A549 (cell line): ENCODE data around the gene CFAP298. TPM values are rescaled to one million over a fixed set of nuclear protein-coding genes. Genes with fewer than 3 reads are reported as not detected.

Experiments
- ATAC-seq, 2 experiments: fragments of 200-7000 bp in 1 of 2; fragments of >200 bp in 1 of 2; cut with Nextera tagmentation in 1 of 2; cut with Tn5 transposase in 1 of 2; 3 replicates each; pipeline versions ENCODE4 v1.8.0 to v1.9.1; 2018 to 2020; ENCODE audit warnings: mild to moderate bottlenecking in 1 of 2, moderate library complexity in 1 of 2
- CTCF ChIA-PET: fragments of 300-600 bp; sonication (Branson Sonifier 250); formaldehyde crosslinking; extraction: SDS; loops from one replicate; lab custom pipeline; 2021; ENCODE audit warnings: antibody characterized with exemption, inconsistent platforms; lab: Yijun Ruan, JAX
- POLR2A ChIA-PET: fragments of 350-600 bp; formaldehyde crosslinking; extraction: SDS; loops from one replicate; lab custom pipeline; 2021; ENCODE audit warnings: antibody characterized with exemption, inconsistent platforms; lab: Yijun Ruan, JAX
- DNase-seq, 2 experiments: peaks; one replicate each; pipeline versions ENCODE4 v3.0.0 to v3.0.0-alpha.2; 2011 to 2016; ENCODE audit warnings: low read depth in 1 of 2, low spot score in 1 of 2
- FAIRE-seq: peaks from 2 replicates; lab custom pipeline; 2011; peaks lifted over from hg19 to GRCh38; lab: Jason Lieb, UNC
- H3K27ac ChIP-seq, 2 experiments: fragments of >200 bp; sonication (Bioruptor Twin); formaldehyde crosslinking; 3 replicates each; pipeline ENCODE4 v1.5.1; 2016 to 2017
- H3K4me1 ChIP-seq: fragments of >200 bp; sonication (Bioruptor Twin); formaldehyde crosslinking; 3 replicates; pipeline ENCODE4 v1.6.1; 2016
- H3K4me2 ChIP-seq: fragments of >200 bp; sonication (Bioruptor Twin); formaldehyde crosslinking; 3 replicates; pipeline ENCODE4 v1.6.1; 2016
- H3K4me3 ChIP-seq: fragments of >200 bp; sonication (Bioruptor Twin); formaldehyde crosslinking; 3 replicates; pipeline ENCODE4 v1.5.1; 2016
- H3K9me3 ChIP-seq: fragments of >200 bp; sonication (Bioruptor Twin); formaldehyde crosslinking; 3 replicates; pipeline ENCODE4 v1.6.1; 2016
- CBX8 ChIP-seq: fragments of 200-600 bp; sonication (generic); IDR thresholded peaks from 2 replicates; pipeline ENCODE4 v1.6.1; 2016
- CEBPB ChIP-seq, 2 experiments: fragments of >200 bp in 1 of 2; sonication (Bioruptor Twin) in 1 of 2; formaldehyde crosslinking in 1 of 2; IDR thresholded peaks; 2 replicates each; pipeline ENCODE4 v1.6.1; 2012 to 2016
- EP300 ChIP-seq, 2 experiments: fragments of >200 bp; sonication (Bioruptor Twin); formaldehyde crosslinking; IDR thresholded peaks; 2 replicates in 1 of 2; 3 replicates in 1 of 2; pipeline ENCODE4 v1.6.1; 2016 to 2017
- ESRRA ChIP-seq: fragments of 150-350 bp; IDR thresholded peaks from 2 replicates; pipeline ENCODE4 v1.6.1; 2014; ENCODE audit warnings: mild to moderate bottlenecking, low read length, borderline replicate concordance
- FOXS1 ChIP-seq: fragments of 250-450 bp; sonication (Bioruptor Pico); IDR thresholded peaks from 2 replicates; pipeline ENCODE4 v1.5.0; 2020; ENCODE audit warnings: mild to moderate bottlenecking, moderate library complexity
- GATA3 ChIP-seq: IDR thresholded peaks from 2 replicates; pipeline ENCODE4 v1.6.1; 2012; ENCODE audit warnings: borderline replicate concordance
- HDAC2 ChIP-seq: fragments of 200-600 bp; sonication (generic); IDR thresholded peaks from 2 replicates; pipeline ENCODE4 v1.6.1; 2016
- HEYL ChIP-seq: fragments of 250-450 bp; sonication (Bioruptor Pico); IDR thresholded peaks from 2 replicates; pipeline ENCODE4 v1.8.0; 2021; ENCODE audit warnings: mild to moderate bottlenecking, moderate library complexity
- JUNB ChIP-seq: fragments of >200 bp; sonication (Bioruptor Twin); formaldehyde crosslinking; IDR thresholded peaks from 2 replicates; pipeline ENCODE4 v1.6.1; 2016
- MAFK ChIP-seq: fragments of 450-650 bp; IDR thresholded peaks from 2 replicates; pipeline ENCODE4 v1.6.1; 2014; ENCODE audit not compliant: partially characterized antibody
- MYC ChIP-seq: IDR thresholded peaks from 2 replicates; pipeline ENCODE4 v1.6.1; 2012; ENCODE audit warnings: mild to moderate bottlenecking, inconsistent platforms, low read length, improper control_type of control experiment, borderline replicate concordance
- NPAS2 ChIP-seq: fragments of 250-450 bp; sonication (Bioruptor Pico); IDR thresholded peaks from 2 replicates; pipeline ENCODE4 v1.8.0; 2022; ENCODE audit warnings: mild to moderate bottlenecking, moderate library complexity, borderline replicate concordance
- POLR2A ChIP-seq: IDR thresholded peaks from 2 replicates; pipeline ENCODE4 v1.6.1; 2012; ENCODE audit warnings: mild to moderate bottlenecking, low read length
- POLR2AphosphoS2 ChIP-seq: conservative IDR thresholded peaks from 2 replicates; pipeline ENCODE4 v1.6.1; 2012; ENCODE audit warnings: low read length, improper control_type of control experiment, inconsistent platforms
- RARB ChIP-seq: fragments of 250-450 bp; sonication (Bioruptor Pico); IDR thresholded peaks from 2 replicates; pipeline ENCODE4 v1.8.0; 2021; ENCODE audit warnings: mild to moderate bottlenecking, moderate library complexity
- RNF2 ChIP-seq: fragments of 200-600 bp; sonication (generic); IDR thresholded peaks from 2 replicates; pipeline ENCODE4 v1.6.1; 2016; ENCODE audit warnings: low read depth, mild to moderate bottlenecking, antibody characterized with exemption, moderate library complexity, borderline replicate concordance
- SMC3 ChIP-seq: fragments of >200 bp; sonication (Bioruptor Twin); formaldehyde crosslinking; IDR thresholded peaks from 3 replicates; pipeline ENCODE4 v1.6.1; 2018; ENCODE audit warnings: inconsistent platforms
- SREBF2 ChIP-seq: fragments of 450-650 bp; IDR thresholded peaks from 2 replicates; pipeline ENCODE4 v1.6.1; 2014; ENCODE audit warnings: mild to moderate bottlenecking, moderate library complexity
- ZFP36 ChIP-seq: fragments of 450-650 bp; IDR thresholded peaks from 2 replicates; pipeline ENCODE4 v1.6.1; 2014; ENCODE audit warnings: borderline replicate concordance; ENCODE audit not compliant: partially characterized antibody
- WGBS: methylation state at CpG from one replicate; pipeline ENCODE4 v1.1.6; 2017; ENCODE audit errors: missing lambda C conversion rate; 5-methylcytosine and 5-hydroxymethylcytosine counted together
- polyA plus RNA-seq, 4 experiments: library from polyadenylated mRNA; depleted of rRNA in 3 of 4; stranded (reverse); fragments of >200 nt; fragmentation: RNase III in 1 of 4; extraction: RNeasy Plus Mini Kit Qiagen cat#74134 plus additional on column Dnase treatment in 1 of 4; gene quantifications; 2 replicates in 3 of 4; 3 replicates in 1 of 4; pipeline ENCODE4 v1.2.3, GENCODE V29; 2011 to 2017
- TF ChIP-seq, protein P1 (sequence below): fragments of 200-600 bp; sonication (generic); IDR thresholded peaks from 2 replicates; pipeline ENCODE4 v1.6.1; 2016; ENCODE audit warnings: antibody characterized with exemption, mild to moderate bottlenecking, moderate library complexity
- TF ChIP-seq, protein P2 (sequence below): fragments of >200 bp; sonication (Bioruptor Twin); formaldehyde crosslinking; IDR thresholded peaks from 2 replicates; pipeline ENCODE4 v1.6.1; 2016
- TF ChIP-seq, protein P3 (sequence below): fragments of >200 bp; sonication (Bioruptor Twin); formaldehyde crosslinking; IDR thresholded peaks from 3 replicates; pipeline ENCODE4 v1.6.1; 2016

The CFAP298 gene
- polyA plus RNA-seq, 2 of the 4 experiments (the other 2 are of a cell fraction) = 35.6 to 42.3 TPM

DNA sequence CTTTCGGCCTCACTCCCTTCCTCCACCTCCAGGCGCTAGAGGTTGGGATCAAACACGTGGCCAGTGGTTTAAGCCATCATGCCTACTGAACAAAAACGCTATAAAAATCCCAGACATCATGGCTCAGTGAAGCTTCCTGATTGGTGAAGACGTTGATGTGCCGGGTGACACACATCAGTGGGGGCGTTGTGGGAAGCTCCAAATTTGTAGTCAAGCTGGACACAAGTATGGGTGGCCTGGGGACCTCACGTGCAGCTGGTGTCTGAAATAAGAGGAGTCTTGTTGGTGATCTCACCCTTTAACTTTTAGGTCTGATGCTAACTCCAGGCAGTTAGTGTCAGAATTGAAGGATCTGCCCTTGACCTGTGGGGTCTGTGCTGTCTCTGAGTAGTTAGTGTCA is 6.7 kb downstream of the CFAP298 start:
- ChIA-PET POLR2A (no interaction called here), CTCF (interaction anchor here (0.5 to 1.1 kb wide), 2 partner anchors 166 to 219 kb away, joined by 3 read pairs; partner anchors contain the start of gene PAXBP1)
- H3K27ac ChIP-seq = no peak overlapping the region
- TF ChIP-seq HDAC2 = no peak
- no peak for TF ChIP-seq CEBPB (IDR thresholded peaks at IDR 0.05)
- no peak for TF ChIP-seq ZFP36
- no peak for TF ChIP-seq SREBF2
- no peak for TF ChIP-seq FOXS1 (CRISPR knock-in tag)
- TF ChIP-seq MAFK = no peak
- TF ChIP-seq JUNB = no peak
- no peak for TF ChIP-seq EP300 (IDR thresholded peaks at IDR 0.05)
- no peak for TF ChIP-seq GATA3
- TF ChIP-seq CBX8 = no peak
- TF ChIP-seq, protein P1, sequence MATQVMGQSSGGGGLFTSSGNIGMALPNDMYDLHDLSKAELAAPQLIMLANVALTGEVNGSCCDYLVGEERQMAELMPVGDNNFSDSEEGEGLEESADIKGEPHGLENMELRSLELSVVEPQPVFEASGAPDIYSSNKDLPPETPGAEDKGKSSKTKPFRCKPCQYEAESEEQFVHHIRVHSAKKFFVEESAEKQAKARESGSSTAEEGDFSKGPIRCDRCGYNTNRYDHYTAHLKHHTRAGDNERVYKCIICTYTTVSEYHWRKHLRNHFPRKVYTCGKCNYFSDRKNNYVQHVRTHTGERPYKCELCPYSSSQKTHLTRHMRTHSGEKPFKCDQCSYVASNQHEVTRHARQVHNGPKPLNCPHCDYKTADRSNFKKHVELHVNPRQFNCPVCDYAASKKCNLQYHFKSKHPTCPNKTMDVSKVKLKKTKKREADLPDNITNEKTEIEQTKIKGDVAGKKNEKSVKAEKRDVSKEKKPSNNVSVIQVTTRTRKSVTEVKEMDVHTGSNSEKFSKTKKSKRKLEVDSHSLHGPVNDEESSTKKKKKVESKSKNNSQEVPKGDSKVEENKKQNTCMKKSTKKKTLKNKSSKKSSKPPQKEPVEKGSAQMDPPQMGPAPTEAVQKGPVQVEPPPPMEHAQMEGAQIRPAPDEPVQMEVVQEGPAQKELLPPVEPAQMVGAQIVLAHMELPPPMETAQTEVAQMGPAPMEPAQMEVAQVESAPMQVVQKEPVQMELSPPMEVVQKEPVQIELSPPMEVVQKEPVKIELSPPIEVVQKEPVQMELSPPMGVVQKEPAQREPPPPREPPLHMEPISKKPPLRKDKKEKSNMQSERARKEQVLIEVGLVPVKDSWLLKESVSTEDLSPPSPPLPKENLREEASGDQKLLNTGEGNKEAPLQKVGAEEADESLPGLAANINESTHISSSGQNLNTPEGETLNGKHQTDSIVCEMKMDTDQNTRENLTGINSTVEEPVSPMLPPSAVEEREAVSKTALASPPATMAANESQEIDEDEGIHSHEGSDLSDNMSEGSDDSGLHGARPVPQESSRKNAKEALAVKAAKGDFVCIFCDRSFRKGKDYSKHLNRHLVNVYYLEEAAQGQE = no peak
- H3K9me3 ChIP-seq = no peaks in the 10 kb centered on the region
- FAIRE-seq (no peak), DNase-seq (no peak), ATAC-seq (no peak)
- WGBS = 91% methylated on average over 8 of the region's 8 CpGs
- no peak overlapping the region for H3K4me2 ChIP-seq
- H3K4me1 ChIP-seq = no peaks in the 10 kb centered on the region
- H3K4me3 ChIP-seq = no peak overlapping the region

DNA sequence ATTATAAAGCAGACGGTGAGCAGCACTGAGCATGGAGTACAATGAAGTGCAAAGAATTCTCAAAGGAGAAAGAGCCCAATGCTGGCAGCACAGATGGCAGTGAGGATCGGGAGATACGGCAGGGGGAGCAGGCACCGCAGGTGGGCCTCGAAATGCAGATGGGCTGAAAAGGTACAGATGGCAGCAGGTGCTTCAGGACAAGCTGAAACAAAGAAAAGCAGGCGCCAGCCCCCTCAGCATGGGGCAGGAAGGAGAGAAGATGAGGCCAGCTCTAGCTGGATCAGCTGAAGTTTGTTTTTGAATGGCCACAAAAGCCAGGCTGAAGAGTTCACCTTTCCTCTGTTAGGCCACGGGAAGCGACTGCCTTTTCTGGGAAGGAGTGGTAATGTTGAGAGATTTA is 7.7 kb downstream of the CFAP298 start:
- FAIRE-seq (no peak), ATAC-seq (no peak), DNase-seq (no peak)
- no peak for TF ChIP-seq ZFP36
- TF ChIP-seq RNF2 = no peak
- no peak for TF ChIP-seq SMC3
- POLR2A ChIA-PET = no interaction called here
- CTCF ChIA-PET = interaction anchor here (1.0 to 1.1 kb wide), 2 partner anchors 13 to 198 kb away, joined by 3 read pairs; no protein-coding TSS in a partner anchor
- no peaks in the 10 kb centered on the region for H3K9me3 ChIP-seq
- no peaks in the 10 kb centered on the region for H3K4me1 ChIP-seq
- no peak overlapping the region for H3K4me3 ChIP-seq
- no peak overlapping the region for H3K27ac ChIP-seq
- WGBS = 93% methylated on average over 8 of the region's 8 CpGs
- H3K4me2 ChIP-seq = no peak overlapping the region

DNA sequence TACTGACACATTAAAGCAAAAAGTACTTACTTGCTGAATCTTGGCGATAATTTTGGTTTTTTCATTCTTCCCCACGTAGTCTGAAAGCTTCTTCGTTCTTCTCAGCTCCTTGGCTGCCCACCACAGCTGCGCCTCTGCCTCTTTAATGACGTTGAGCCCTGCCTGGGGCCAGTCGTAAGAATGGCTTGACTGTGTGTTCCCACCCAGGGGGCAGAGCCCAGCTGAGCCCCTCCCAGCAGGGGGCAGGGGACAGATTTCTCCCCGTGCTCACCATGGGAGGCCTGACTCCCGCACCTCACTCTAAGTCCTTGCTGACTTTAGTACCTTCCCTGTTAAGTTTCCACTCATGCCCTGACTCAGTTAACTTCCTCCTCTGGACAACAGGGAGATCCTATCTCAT is 9.0 kb downstream of the CFAP298 start:
- CTCF ChIA-PET = no interaction called here
- POLR2A ChIA-PET = no interaction called here
- whole genome bisulfite sequencing = 76% methylated on average over 8 of the region's 8 CpGs
- no peak overlapping the region for H3K4me3 ChIP-seq
- no peaks in the 10 kb centered on the region for H3K9me3 ChIP-seq
- DNase-seq (no peak), ATAC-seq (no peak)
- no peak for TF ChIP-seq HEYL
- TF ChIP-seq POLR2A = no peak
- TF ChIP-seq, all 56 proteins: peak for 0
- FAIRE-seq = no peak
- no peak overlapping the region for H3K27ac ChIP-seq
- H3K4me2 ChIP-seq = no peak overlapping the region
- H3K4me1 ChIP-seq = no peaks in the 10 kb centered on the region

DNA sequence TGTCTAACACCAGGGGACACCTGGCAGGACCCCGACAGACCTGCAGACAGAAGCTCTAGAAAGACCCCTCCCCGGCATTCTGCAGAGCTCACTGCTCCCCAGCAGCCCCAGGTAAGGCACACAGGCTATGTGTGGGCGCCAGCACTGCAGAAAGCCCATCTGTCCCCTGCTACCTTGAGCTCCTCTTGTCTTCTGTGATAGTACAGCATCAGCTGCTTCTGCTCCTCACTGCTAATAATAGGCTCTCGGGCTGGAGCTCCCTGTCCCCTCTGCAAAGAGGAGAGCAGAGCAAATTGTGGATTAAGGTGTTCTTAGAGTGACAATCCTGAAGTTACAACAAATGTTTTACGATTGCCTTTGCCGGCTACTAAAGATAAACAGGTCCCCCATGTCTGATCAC is 10.1 kb downstream of the CFAP298 start:
- Histone ChIP-seq H3K4me2 (no peak overlapping the region), H3K4me1 (peaks cover 8% of the 10 kb centered on the region; the same call in 2 of the 3 replicates), H3K4me3 (no peak overlapping the region), H3K9me3 (no peaks in the 10 kb centered on the region), H3K27ac (no peak overlapping the region)
- FAIRE-seq (no peak), ATAC-seq (no peak), DNase-seq (no peak)
- ChIA-PET CTCF (interaction anchor here (0.5 to 5.2 kb wide), 16 partner anchors 11 to 294 kb away, joined by 3 to 100 read pairs (median 7); partner anchors contain the start of gene EVA1C), POLR2A (no interaction called here)
- WGBS = 94% methylated on average over 5 of the region's 6 CpGs
- TF ChIP-seq ESRRA (no peak), POLR2AphosphoS2 (no peak), NPAS2 (CRISPR knock-in tag) (no peak), SREBF2 (no peak), MYC (no peak), RARB (no peak)
- TF ChIP-seq, protein P2, sequence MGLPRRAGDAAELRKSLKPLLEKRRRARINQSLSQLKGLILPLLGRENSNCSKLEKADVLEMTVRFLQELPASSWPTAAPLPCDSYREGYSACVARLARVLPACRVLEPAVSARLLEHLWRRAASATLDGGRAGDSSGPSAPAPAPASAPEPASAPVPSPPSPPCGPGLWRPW = no peak
- TF ChIP-seq, protein P3, sequence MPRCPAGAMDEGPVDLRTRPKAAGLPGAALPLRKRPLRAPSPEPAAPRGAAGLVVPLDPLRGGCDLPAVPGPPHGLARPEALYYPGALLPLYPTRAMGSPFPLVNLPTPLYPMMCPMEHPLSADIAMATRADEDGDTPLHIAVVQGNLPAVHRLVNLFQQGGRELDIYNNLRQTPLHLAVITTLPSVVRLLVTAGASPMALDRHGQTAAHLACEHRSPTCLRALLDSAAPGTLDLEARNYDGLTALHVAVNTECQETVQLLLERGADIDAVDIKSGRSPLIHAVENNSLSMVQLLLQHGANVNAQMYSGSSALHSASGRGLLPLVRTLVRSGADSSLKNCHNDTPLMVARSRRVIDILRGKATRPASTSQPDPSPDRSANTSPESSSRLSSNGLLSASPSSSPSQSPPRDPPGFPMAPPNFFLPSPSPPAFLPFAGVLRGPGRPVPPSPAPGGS = no peak
- TF ChIP-seq, protein P1 = no peak
